Neuronal stem cell (in vitro differentiated cells): ENCODE measurements around the gene MMD.

ENCODE experiments used
- DNase-seq: peaks from one replicate; pipeline ENCODE4 v3.0.0-alpha.2; 2013; ENCODE audit warnings: low spot score
- H2AFZ ChIP-seq: one replicate; pipeline ENCODE4 v1.6.1; 2013; ENCODE audit warnings: mild to moderate bottlenecking, low read length, inconsistent platforms
- H2AK5ac ChIP-seq: 2 replicates; pipeline ENCODE4 v1.6.1; 2013; ENCODE audit warnings: low read depth, mild to moderate bottlenecking, inconsistent platforms, low read length, moderate library complexity, mixed read lengths
- H2BK120ac ChIP-seq: 2 replicates; pipeline ENCODE4 v1.6.1; 2013; ENCODE audit warnings: low read depth, mild to moderate bottlenecking, inconsistent platforms, low read length, moderate library complexity, mixed read lengths
- H2BK12ac ChIP-seq: one replicate; pipeline ENCODE4 v1.6.1; 2013; ENCODE audit warnings: low read length, inconsistent platforms
- H2BK15ac ChIP-seq: 2 replicates; pipeline ENCODE4 v1.6.1; 2013; ENCODE audit warnings: mild to moderate bottlenecking, low read length, inconsistent platforms, mixed read lengths
- H2BK5ac ChIP-seq: one replicate; pipeline ENCODE4 v1.6.1; 2013; ENCODE audit warnings: inconsistent platforms, mild to moderate bottlenecking, low read length, moderate library complexity
- H3K14ac ChIP-seq: one replicate; pipeline ENCODE4 v1.6.1; 2013; ENCODE audit warnings: low read length, inconsistent platforms
- H3K18ac ChIP-seq: 2 replicates; pipeline ENCODE4 v1.6.1; 2013; ENCODE audit warnings: low read length, inconsistent platforms
- H3K23ac ChIP-seq: 2 replicates; pipeline ENCODE4 v1.6.1; 2013; ENCODE audit warnings: low read depth, mild to moderate bottlenecking, mixed read lengths, low read length, inconsistent platforms; ENCODE audit not compliant: poor library complexity
- H3K27ac ChIP-seq: replicated peaks from 3 replicates; pipeline ENCODE4 v1.5.1; 2013; ENCODE audit warnings: low read length, inconsistent platforms
- H3K27me3 ChIP-seq, 3 experiments: 2 replicates each; pipeline ENCODE4 v1.6.1; 2013; ENCODE audit warnings: low read length in 3 of 3, mild to moderate bottlenecking in 2 of 3, inconsistent platforms in 1 of 3, low read depth in 1 of 3, mixed read lengths in 1 of 3, moderate library complexity in 1 of 3; ENCODE audit not compliant: control insufficient read depth in 3 of 3, insufficient read depth in 3 of 3
- H3K36me3 ChIP-seq, 2 donors: replicated peaks in 1 of 2; 2 replicates each; pipeline ENCODE4 v1.6.1; 2013; ENCODE audit warnings: low read length in 2 of 2; ENCODE audit not compliant: control insufficient read depth in 2 of 2, insufficient read depth in 2 of 2
- H3K4ac ChIP-seq: 2 replicates; pipeline ENCODE4 v1.6.1; 2013; ENCODE audit warnings: inconsistent platforms, mild to moderate bottlenecking, low read length, moderate library complexity
- H3K4me1 ChIP-seq, 2 donors: 1 replicate in 1 of 2; 2 replicates in 1 of 2; pipeline ENCODE4 v1.6.1; 2013; ENCODE audit warnings: low read length in 2 of 2, low read depth in 1 of 2; ENCODE audit not compliant: control insufficient read depth in 2 of 2, insufficient read depth in 1 of 2
- H3K4me2 ChIP-seq: one replicate; pipeline ENCODE4 v1.6.1; 2013; ENCODE audit warnings: mild to moderate bottlenecking, low read length, inconsistent platforms; ENCODE audit not compliant: insufficient read depth, poor library complexity, severe bottlenecking
- H3K4me3 ChIP-seq, 2 donors: 2 replicates each; pipeline ENCODE4 v1.5.1; 2013; ENCODE audit warnings: low read length in 2 of 2, mild to moderate bottlenecking in 2 of 2, inconsistent platforms in 1 of 2, moderate library complexity in 1 of 2
- H3K79me1 ChIP-seq: one replicate; pipeline ENCODE4 v1.6.1; 2013; ENCODE audit warnings: low read depth, mild to moderate bottlenecking, inconsistent platforms, low read length, moderate library complexity
- H3K9ac ChIP-seq: one replicate; pipeline ENCODE4 v1.6.1; 2013; ENCODE audit warnings: mild to moderate bottlenecking, low read depth, low read length, inconsistent platforms; ENCODE audit not compliant: poor library complexity
- H3K9me3 ChIP-seq, 2 donors: replicated peaks in 1 of 2; 2 replicates each; pipeline versions ENCODE3 to v1.6.1; 2013; ENCODE audit warnings: low read length in 2 of 2, mild to moderate bottlenecking in 2 of 2, inconsistent platforms in 1 of 2, low read depth in 1 of 2, mixed read lengths in 1 of 2, moderate library complexity in 1 of 2; ENCODE audit not compliant: control insufficient read depth in 2 of 2, insufficient read depth in 1 of 2
- H4K8ac ChIP-seq: one replicate; pipeline ENCODE4 v1.6.1; 2013; ENCODE audit warnings: low read depth, mild to moderate bottlenecking, inconsistent platforms, low read length, moderate library complexity
- H4K91ac ChIP-seq: one replicate; pipeline ENCODE4 v1.6.1; 2013; ENCODE audit warnings: low read length, low read depth, mild to moderate bottlenecking, inconsistent platforms; ENCODE audit not compliant: poor library complexity
- WGBS, 2 donors: extraction: QIAGEN DNeasy Blood & Tissue Kit; methylation state at CpG; one replicate each; pipeline ENCODE4 v1.1.7; 2013; ENCODE audit warnings: missing lambda C conversion rate in 2 of 2, mixed read lengths in 1 of 2; ENCODE audit not compliant: insufficient read length in 2 of 2, insufficient replicate concordance in 1 of 2; ENCODE audit errors: extremely low coverage in 2 of 2; 5-methylcytosine and 5-hydroxymethylcytosine counted together

Gene MMD

GRCh38 chr17:55346658-55347057 lies 75.0 kb downstream of the MMD start:
- Histone ChIP-seq H3K4me2 (no peak overlapping the region), H3K4me1 (peaks cover 0 to 1% of the 10 kb centered on the region in 2 donors), H3K23ac (no peak overlapping the region), H2BK5ac (no peak overlapping the region), H2BK15ac (no peak overlapping the region), H3K27ac (no peak overlapping the region), H4K91ac (no peak overlapping the region), H3K79me1 (no peaks in the 10 kb centered on the region), H2AFZ (no peak overlapping the region), H2BK120ac (no peak overlapping the region), H2BK12ac (no peak overlapping the region), H3K14ac (no peak overlapping the region), H3K36me3 (no peaks in the 10 kb centered on the region), H3K18ac (no peak overlapping the region), H4K8ac (no peak overlapping the region), H3K27me3 (peaks cover 0 to 14% (median 0%) of the 10 kb centered on the region in 3 experiments), H3K9me3 (peaks cover 0 to 1% of the 10 kb centered on the region in 2 donors), H3K4me3 (no peak overlapping the region), H3K9ac (no peak overlapping the region), H3K4ac (no peak overlapping the region), H2AK5ac (no peak overlapping the region)
- DNase-seq = no peak
- WGBS, 2 donors = no CpG with 5 or more reads among the region's 1 CpG

GRCh38 chr17:55345132-55345531 lies 76.5 kb downstream of the MMD start:
- Histone ChIP-seq H2BK120ac (no peak overlapping the region), H3K14ac (no peak overlapping the region), H2BK5ac (no peak overlapping the region), H2BK15ac (no peak overlapping the region), H3K27ac (no peak overlapping the region), H3K79me1 (no peaks in the 10 kb centered on the region), H3K36me3 (no peaks in the 10 kb centered on the region), H3K9ac (no peak overlapping the region), H4K91ac (no peak overlapping the region), H3K4me1 (no peaks in the 10 kb centered on the region), H3K23ac (no peak overlapping the region), H4K8ac (no peak overlapping the region), H3K4me3 (no peak overlapping the region), H2BK12ac (no peak overlapping the region), H2AK5ac (no peak overlapping the region), H3K4me2 (no peak overlapping the region), H3K18ac (no peak overlapping the region), H3K4ac (no peak overlapping the region), H3K27me3 (peaks cover 0 to 12% (median 0%) of the 10 kb centered on the region in 3 experiments), H2AFZ (no peak overlapping the region), H3K9me3 (peaks cover 0 to 1% of the 10 kb centered on the region in 2 donors)
- no CpG with 5 or more reads among the region's 1 CpG for WGBS, 2 donors
- DNase-seq = no peak

DNA sequence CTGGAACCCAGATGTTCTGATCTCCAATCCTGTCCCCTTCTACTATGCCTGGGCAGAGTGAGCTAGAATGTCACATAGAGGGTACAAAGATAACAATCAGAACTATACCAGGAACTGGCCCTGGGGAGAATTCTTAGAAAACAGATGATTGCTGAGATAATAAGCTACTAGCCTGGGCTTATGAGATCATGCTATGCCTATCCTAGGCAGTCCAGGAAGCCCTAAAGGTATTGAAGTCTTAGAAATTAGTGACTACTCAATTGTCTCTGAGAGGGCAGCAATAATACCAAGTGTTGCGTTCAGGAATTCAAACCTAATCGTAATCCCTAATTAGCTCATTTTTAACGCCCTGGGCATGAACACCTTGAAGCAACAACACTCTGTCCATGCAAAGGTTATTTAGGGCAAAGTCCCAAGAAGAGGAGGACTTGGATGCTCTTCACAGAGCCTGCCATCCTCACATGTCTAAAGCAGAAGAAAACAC lies 77.1 kb downstream of the MMD start:
- no peak overlapping the region for H3K4me2 ChIP-seq
- H3K27me3 ChIP-seq = peaks cover 0 to 17% (median 0%) of the 10 kb centered on the region in 3 experiments
- no peak overlapping the region for H2BK12ac ChIP-seq
- no peaks in the 10 kb centered on the region for H3K79me1 ChIP-seq
- no peak overlapping the region for H2BK5ac ChIP-seq
- no peak overlapping the region for H3K27ac ChIP-seq
- no peaks in the 10 kb centered on the region for H3K4me1 ChIP-seq
- H3K4me3 ChIP-seq = no peak overlapping the region
- H3K9me3 ChIP-seq = peaks cover 0 to 1% of the 10 kb centered on the region in 2 donors
- WGBS, 2 donors = no CpG with 5 or more reads among the region's 3 CpGs
- no peak overlapping the region for H4K8ac ChIP-seq
- H3K4ac ChIP-seq = no peak overlapping the region
- no peak overlapping the region for H2BK15ac ChIP-seq
- no peak for DNase-seq
- no peak overlapping the region for H2AFZ ChIP-seq
- no peak overlapping the region for H3K18ac ChIP-seq
- no peak overlapping the region for H4K91ac ChIP-seq
- H3K9ac ChIP-seq = no peak overlapping the region
- H2AK5ac ChIP-seq = no peak overlapping the region
- H3K23ac ChIP-seq = no peak overlapping the region
- no peak overlapping the region for H2BK120ac ChIP-seq
- no peaks in the 10 kb centered on the region for H3K36me3 ChIP-seq
- no peak overlapping the region for H3K14ac ChIP-seq

DNA sequence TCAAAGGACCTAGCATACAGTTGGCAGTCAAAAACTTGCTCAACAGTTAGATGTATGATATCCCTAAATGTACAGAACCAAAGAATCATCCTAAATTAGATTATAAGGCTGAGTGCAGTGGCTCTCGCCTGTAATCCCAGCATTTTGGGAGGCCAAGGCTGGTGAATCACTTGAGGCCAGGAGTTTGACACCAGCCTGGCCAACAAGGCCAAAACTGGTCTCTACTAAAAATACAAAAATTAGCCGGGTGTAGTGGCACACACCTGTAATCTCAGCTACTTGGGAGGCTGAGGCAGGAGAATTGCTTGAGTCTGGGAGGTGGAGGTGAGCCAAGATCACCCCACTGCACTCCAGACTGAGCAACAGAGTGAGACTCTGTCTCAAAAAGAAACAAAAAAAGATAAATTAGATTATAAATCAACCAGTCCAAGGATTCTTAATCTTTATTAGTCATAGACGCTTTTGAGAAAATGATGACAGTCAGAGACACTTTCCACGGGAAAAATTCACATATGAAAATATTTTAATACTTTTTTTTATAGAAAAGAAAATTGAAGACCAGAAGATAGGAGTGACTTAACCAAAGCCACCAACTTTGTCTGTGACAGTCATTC lies 77.6 kb downstream of the MMD start:
- Histone ChIP-seq H4K91ac (no peak overlapping the region), H3K4ac (no peak overlapping the region), H2BK15ac (no peak overlapping the region), H3K18ac (no peak overlapping the region), H4K8ac (no peak overlapping the region), H3K4me3 (no peak overlapping the region), H2BK12ac (no peak overlapping the region), H3K79me1 (no peaks in the 10 kb centered on the region), H3K4me1 (no peaks in the 10 kb centered on the region), H3K4me2 (no peak overlapping the region), H3K9me3 (peaks cover 0 to 1% of the 10 kb centered on the region in 2 donors), H3K23ac (no peak overlapping the region), H2BK5ac (no peak overlapping the region), H2BK120ac (no peak overlapping the region), H3K14ac (no peak overlapping the region), H3K36me3 (no peaks in the 10 kb centered on the region), H3K27me3 (peaks cover 0 to 20% (median 0%) of the 10 kb centered on the region in 3 experiments), H3K27ac (no peak overlapping the region), H2AK5ac (no peak overlapping the region), H3K9ac (no peak overlapping the region), H2AFZ (no peak overlapping the region)
- no CpG with 5 or more reads among the region's 4 CpGs for WGBS, 2 donors
- no peak for DNase-seq
